NCI-H345 treated with DMSO at 0.1 percent for 48 hours (cell line): Measurements from ENCODE around the gene PDE6C.

ENCODE experiments used
- DNase-seq: peaks from one replicate; lab custom pipeline; 2025; ENCODE audit not compliant: unreplicated experiment; lab: John Stamatoyannopoulos, UW

The PDE6C gene

DNA sequence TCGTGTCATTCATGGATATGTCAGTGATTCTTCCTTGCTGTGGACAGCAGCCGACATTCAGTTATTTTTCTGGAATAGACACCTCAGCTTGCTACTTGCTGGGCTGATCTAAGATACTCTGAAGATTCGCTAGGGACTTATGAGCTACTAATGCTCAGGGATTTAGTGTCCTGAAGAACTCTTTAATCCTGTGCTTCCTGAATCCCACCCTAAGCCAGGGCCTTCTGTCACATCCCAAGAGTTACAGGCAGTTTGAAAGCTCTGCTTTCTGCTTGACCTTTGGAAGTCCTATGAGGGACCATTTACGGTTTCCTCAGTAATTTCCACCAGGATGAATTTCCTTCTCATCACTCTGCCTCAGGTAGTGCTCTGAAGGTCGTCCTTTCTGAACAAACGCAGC lies at the start of gene PDE6C:
Gene PDE6C, plus strand, starts transcription at position 227 of the 400 bp plus-strand sequence. CDS start 189 bp downstream, outside the sequence.
- no peak for DNase-seq

GRCh38 chr10:93565446-93565845 lies 46.9 kb upstream of the PDE6C start:
- no peak for DNase-seq

DNA sequence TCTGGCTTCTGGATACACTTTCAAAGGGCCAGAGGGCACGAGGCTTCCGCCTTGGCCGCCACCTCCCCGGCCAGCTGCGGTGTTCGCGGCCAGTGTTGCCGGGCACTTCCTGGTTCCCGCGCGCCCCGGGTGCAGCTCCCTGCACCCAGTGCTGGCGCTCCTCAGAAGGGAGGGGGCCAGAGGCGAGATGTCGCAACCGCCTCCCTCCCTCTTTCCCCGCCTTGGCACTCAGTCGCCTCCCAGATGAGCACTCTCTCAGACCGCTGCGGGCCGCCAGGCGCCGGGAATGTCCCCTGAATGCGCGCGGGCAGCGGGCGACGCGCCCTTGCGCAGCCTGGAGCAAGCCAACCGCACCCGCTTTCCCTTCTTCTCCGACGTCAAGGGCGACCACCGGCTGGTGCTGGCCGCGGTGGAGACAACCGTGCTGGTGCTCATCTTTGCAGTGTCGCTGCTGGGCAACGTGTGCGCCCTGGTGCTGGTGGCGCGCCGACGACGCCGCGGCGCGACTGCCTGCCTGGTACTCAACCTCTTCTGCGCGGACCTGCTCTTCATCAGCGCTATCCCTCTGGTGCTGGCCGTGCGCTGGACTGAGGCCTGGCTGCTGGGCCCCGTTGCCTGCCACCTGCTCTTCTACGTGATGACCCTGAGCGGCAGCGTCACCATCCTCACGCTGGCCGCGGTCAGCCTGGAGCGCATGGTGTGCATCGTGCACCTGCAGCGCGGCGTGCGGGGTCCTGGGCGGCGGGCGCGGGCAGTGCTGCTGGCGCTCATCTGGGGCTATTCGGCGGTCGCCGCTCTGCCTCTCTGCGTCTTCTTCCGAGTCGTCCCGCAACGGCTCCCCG lies 45.7 kb upstream of the PDE6C start, which contains the start of gene FFAR4:
Gene FFAR4, plus strand, starts transcription at position 231 of the 842 bp plus-strand sequence. Its CDS starts 56 bp downstream, at position 287.
- no peak for DNase-seq

- no peak for DNase-seq
Measured at GRCh38 chr10:93567277-93568104, 44.8 kb upstream of the PDE6C start.

DNA sequence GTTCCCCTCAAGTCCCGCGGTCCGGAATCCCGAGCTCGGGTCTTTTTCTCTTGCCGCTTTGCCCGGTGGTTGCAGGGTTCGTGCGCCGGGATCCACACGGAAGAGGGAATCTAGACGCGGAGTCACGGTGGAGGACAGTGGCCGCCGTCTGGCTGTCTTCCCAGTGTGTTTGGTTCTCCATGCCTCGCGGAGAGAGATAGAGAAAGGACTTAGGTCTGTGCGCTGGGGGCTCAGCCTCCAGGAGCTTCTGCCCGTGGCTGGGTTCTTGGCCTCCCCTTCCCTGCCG lies 44.3 kb upstream of the PDE6C start:
- no peak for DNase-seq

GRCh38 chr10:93570383-93570782 lies 42.0 kb upstream of the PDE6C start:
- no peak for DNase-seq

GRCh38 chr10:93572606-93573005 lies 39.7 kb upstream of the PDE6C start:
- DNase-seq: no peak

DNA sequence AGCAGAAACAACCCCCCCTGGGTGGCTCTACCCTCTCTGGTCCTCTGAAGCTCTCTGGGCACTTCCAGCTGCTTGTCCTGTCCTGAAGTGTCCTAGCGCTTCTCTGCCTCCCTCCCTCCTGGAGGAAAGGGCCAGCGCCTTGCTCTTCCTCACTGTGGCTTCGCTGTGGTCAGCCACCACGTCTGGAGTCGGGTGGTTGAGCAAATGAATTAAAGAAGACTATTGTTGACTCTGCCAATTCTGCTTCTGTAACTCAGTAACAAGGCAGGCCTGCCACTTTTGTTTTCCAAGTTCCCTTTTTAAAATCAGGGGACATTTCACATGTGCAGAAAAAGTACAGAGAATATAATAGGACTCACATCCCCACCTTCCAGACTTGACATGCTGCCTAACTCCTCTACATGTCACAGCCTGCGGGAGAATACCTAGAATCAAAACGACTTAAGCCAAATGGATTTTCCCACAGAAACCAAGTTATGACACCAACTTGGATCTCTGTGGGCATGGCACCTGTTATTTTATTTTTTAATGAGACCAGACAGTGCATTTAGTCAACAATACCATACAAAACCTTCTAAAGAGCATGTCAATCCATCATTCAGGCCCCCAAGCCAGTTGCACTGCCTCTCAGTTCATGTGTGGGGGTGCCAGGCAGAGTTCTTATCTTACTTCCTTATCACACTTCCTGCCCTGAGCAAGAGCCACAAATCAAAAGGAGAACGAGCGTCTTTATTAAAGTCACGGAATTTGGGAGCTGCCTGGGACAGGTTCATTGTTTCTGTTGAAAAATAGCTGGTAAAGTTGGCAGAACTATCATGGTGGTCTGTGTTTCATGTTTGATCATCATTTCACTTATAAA lies 39.1 kb upstream of the PDE6C start:
- no peak for DNase-seq

DNA sequence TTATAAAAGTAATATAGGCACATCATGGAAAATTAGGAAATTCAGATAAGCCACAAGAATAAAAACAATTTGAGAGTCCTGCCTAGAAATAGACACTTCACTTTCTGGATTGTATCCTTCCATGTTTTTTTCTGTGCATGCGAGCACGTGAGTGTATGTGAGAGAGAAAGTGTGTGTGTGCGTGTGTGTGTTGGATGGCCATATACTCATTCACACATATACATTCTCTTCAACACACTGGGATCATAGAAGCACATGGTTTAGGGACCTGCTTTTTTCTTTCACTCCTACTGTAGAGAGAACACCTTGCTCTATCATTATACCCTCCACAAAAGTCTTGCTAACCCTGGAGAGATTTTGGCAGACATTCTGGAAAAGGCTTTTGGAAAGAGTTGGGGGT lies 38.4 kb upstream of the PDE6C start:
- no peak for DNase-seq

DNA sequence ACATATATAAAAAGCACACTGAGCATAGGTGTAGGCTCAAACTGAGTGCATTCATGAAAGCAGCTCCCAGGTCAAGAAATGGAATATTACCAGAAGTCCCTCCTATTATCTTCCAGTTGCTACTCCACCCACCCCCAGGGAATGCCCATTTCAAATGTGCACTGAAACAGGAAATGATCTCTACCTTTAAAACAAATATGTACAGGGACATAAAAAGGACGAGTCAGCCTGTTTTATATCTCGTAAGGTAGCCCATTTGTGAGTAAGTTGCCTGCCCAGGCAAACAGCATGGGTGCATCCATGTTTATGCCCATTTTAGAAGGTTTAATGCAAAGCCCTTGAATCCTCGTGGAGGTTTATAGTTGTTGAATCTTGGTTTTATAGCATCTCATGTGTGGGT lies 35.4 kb upstream of the PDE6C start:
- no peak for DNase-seq

DNA sequence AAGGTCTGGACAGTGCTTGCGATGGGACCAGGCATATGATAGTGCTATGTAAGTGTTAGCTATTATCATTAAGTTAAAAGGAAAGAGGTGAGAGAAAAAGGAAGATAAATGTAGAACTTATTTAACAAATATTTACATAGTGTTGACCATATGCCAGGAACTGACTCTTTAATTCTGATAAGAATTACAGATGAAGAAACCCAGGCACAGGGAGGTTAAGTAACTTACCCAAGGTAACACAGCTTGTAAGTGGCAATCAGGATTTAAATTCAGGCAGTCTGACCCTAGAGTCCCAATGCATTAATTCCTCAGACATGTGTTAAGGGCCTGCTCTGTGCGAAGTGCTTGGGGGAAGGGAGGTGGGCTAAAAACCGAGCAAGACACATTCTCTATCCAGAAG lies 34.8 kb upstream of the PDE6C start:
- DNase-seq: no peak

DNA sequence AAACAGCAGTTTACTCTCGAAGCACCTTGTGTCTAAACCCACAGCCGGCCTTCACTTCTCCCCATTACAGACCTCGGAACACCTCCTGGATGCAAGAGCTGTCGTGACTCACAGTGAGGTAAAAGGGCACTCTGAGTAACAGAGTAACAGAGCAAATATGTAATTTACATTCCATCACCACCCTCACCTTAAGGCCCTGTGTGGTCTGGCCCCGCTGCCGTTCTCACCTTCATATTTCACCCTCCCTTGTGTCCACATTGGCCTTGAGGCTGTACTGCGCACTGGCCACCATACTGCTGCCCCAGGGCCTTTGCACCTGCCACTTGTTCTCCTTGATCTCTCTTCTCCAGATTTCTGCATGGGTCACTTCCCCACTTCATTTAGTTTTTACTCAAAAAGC lies 33.2 kb upstream of the PDE6C start:
- no peak for DNase-seq

DNA sequence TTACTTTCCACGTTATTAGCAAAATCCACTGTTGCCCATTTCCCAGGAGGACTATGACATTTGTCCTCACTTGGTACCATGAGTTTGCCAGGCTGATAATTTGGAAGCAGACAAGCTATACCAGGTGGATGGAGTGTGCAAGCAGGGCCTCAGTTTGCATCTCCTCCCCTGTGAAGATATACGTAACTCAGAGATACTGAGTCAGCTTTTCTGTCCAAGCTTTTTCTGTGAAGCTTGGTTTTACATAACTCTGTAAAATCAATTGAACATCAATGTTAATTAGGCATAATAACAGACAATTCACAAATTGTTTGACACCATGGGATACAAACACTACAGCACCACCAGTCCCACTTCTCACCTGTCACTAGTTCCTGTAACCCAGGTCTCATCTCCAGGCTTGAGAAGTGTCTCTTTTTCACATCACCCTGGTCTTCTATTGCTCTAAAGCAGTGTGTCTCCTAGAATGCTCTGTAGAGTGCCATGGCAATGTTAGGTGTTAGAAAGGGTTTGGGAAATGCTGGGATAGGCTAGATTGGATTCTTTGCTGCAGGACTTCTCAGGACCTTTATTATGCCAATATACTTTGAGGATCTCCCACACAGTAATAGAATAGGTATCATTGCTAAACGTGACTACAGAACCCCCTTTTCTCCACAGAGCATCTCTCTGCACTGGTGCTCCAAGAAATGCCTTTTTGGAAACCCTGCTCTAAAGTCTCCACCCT lies 32.2 kb upstream of the PDE6C start:
- no peak for DNase-seq

- DNase-seq: no peak
Measured at GRCh38 chr10:93580828-93581227, 31.5 kb upstream of the PDE6C start.

GRCh38 chr10:93584445-93584844 lies 27.9 kb upstream of the PDE6C start:
- no peak for DNase-seq

DNA sequence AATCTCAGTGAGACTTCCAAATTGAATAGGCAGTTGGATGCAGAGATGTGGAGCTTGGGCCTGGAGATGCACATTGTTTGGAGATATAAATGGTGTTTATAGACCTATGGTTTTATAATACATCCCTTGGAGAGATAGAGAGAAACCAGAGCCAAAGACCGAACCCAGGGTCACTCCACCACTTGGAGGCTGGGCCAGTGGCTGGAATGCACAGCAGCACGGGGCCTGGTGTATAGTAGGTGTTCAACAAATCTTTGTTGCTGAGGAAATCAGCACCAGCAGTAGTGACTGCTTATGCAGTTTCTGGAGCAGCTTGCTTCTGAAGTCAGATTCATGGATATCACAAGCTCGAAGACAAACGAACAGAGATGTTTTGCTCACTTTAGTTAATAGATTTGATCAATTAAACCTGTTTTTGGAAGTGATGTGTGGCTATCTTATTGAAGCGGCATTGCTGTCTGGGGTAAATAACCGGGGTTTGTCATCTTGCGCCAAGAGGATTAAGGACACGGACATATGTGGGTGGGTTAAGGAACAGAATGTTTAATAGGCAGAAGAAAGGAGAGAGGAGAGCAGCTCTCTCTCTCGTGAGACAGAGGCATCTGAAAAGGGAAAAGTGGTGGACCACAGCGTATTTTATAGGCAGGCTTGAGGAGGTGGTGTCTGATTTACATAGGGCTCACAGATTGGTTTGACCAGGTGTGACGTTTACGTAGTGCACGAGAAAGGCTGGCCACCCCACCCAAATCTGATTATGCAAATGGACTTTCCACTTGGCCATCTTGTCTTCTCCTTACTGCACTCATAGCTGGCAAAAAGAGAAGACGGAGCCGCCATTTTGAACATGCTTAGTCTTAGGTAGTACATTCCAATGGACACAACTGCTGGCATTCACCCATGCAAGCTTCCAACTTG lies 22.4 kb upstream of the PDE6C start:
- DNase-seq: no peak

- DNase-seq: no peak
Measured at GRCh38 chr10:93590638-93591037, 21.7 kb upstream of the PDE6C start.

DNA sequence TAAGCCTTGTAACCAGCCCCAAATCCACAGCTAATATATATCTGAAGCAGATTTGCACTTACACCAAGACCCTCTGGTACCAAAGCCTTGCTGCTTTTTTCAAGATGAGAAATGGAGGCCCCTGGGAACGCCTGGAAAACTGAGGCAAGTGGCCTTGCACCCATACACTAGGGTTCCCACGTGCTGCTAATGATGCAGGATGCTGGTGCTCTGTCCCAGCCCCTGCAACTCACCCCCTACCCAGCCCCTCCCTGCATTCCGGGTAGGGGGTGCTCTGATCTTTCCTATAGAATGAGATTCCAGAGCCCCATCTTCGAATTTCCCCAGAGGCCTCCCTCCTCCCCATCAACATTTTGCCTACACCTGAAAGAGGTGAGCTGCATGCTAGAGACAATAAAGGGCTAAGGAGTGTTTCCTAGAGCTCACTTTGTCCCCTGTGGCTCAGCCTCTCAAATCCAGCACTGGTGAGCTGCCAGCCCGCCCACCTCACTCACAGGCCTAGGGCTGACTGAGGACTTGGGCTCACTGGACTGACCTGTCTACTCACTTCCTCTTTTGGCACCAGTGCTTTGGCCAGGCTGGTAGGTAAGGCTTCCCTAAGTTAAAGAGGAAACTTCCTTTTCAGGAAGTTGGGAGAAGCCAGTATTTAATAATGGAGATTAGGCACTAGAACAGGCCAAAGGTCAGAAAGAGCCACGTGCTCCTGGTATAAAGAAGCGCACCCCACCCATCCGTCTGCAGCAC lies 21.1 kb upstream of the PDE6C start:
- no peak for DNase-seq

- DNase-seq: no peak
Measured at GRCh38 chr10:93593254-93593653, 19.1 kb upstream of the PDE6C start.
